ENCODE data around the gene BAHCC1. TPM values are rescaled to one million over a fixed set of nuclear protein-coding genes. Genes with fewer than 3 reads are reported as not detected.

The BAHCC1 gene
- total and polyA plus RNA-seq, 9 of the 15 experiments (the other 6 are each of a cell fraction or from before 2014, with no cell fraction given): 0.14 to 26.9 (median 5.0) TPM

DNA sequence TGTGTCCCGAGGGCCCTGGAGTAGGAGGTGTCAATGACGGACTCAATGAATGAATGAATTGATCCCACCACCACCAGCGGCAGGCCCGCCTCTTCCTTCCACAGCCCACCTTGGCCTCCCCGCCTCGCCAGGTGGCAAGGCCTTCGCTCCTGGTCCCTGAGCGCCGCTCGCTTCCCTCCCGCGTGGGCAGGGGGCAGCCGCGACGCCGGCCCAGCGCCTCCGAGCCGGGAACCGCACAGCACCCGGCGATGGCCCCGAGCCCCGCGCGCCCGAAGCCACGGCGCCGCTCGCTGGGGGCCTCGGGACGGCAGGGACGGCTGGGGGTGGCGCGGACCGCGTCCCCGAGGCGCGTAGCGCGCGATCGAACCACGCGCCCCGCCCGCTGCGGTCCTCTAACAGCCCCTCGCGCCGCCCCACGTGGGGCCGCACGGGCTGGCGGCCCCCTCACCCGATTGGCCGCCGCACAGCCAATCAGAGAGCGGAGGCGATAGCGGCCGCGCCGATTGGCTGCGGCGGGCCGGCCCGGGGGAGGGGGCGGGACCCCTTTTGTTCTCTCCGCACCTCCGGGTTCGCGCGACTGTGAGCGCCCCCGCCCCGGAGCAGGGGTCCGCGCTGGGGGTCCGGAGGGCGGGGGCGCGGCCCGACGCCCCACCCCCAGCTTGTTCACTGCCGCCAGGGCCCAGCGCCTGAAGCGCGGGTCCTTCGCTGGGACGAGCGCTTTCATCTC is 86.0 kb downstream of the BAHCC1 start (continued):
- TF ChIP-seq, protein P1, sequence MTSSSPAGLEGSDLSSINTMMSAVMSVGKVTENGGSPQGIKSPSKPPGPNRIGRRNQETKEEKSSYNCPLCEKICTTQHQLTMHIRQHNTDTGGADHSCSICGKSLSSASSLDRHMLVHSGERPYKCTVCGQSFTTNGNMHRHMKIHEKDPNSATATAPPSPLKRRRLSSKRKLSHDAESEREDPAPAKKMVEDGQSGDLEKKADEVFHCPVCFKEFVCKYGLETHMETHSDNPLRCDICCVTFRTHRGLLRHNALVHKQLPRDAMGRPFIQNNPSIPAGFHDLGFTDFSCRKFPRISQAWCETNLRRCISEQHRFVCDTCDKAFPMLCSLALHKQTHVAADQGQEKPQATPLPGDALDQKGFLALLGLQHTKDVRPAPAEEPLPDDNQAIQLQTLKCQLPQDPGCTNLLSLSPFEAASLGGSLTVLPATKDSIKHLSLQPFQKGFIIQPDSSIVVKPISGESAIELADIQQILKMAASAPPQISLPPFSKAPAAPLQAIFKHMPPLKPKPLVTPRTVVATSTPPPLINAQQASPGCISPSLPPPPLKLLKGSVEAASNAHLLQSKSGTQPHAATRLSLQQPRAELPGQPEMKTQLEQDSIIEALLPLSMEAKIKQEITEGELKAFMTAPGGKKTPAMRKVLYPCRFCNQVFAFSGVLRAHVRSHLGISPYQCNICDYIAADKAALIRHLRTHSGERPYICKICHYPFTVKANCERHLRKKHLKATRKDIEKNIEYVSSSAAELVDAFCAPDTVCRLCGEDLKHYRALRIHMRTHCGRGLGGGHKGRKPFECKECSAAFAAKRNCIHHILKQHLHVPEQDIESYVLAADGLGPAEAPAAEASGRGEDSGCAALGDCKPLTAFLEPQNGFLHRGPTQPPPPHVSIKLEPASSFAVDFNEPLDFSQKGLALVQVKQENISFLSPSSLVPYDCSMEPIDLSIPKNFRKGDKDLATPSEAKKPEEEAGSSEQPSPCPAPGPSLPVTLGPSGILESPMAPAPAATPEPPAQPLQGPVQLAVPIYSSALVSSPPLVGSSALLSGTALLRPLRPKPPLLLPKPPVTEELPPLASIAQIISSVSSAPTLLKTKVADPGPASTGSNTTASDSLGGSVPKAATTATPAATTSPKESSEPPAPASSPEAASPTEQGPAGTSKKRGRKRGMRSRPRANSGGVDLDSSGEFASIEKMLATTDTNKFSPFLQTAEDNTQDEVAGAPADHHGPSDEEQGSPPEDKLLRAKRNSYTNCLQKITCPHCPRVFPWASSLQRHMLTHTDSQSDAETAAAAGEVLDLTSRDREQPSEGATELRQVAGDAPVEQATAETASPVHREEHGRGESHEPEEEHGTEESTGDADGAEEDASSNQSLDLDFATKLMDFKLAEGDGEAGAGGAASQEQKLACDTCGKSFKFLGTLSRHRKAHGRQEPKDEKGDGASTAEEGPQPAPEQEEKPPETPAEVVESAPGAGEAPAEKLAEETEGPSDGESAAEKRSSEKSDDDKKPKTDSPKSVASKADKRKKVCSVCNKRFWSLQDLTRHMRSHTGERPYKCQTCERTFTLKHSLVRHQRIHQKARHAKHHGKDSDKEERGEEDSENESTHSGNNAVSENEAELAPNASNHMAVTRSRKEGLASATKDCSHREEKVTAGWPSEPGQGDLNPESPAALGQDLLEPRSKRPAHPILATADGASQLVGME (CRISPR knock-in tag; IDR thresholded peaks at IDR 0.05): 0 out of 2 replicates have a peak, but pooled peaks have one; percentile 8
- no peak for TF ChIP-seq NR2F6 (CRISPR knock-in tag; IDR thresholded peaks at IDR 0.05)
- no peak for TF ChIP-seq CBFB (CRISPR knock-in tag; IDR thresholded peaks at IDR 0.05)
- TF ChIP-seq, protein P2, sequence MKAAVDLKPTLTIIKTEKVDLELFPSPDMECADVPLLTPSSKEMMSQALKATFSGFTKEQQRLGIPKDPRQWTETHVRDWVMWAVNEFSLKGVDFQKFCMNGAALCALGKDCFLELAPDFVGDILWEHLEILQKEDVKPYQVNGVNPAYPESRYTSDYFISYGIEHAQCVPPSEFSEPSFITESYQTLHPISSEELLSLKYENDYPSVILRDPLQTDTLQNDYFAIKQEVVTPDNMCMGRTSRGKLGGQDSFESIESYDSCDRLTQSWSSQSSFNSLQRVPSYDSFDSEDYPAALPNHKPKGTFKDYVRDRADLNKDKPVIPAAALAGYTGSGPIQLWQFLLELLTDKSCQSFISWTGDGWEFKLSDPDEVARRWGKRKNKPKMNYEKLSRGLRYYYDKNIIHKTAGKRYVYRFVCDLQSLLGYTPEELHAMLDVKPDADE (conservative IDR thresholded peaks at IDR 0.05; ENCODE audit: control insufficient read depth, low read depth, low read length): no peak
- TF ChIP-seq HNRNPL (IDR thresholded peaks at IDR 0.05; ENCODE audit: low read depth, low read length): peak; percentile 60
- TF ChIP-seq, protein P3, sequence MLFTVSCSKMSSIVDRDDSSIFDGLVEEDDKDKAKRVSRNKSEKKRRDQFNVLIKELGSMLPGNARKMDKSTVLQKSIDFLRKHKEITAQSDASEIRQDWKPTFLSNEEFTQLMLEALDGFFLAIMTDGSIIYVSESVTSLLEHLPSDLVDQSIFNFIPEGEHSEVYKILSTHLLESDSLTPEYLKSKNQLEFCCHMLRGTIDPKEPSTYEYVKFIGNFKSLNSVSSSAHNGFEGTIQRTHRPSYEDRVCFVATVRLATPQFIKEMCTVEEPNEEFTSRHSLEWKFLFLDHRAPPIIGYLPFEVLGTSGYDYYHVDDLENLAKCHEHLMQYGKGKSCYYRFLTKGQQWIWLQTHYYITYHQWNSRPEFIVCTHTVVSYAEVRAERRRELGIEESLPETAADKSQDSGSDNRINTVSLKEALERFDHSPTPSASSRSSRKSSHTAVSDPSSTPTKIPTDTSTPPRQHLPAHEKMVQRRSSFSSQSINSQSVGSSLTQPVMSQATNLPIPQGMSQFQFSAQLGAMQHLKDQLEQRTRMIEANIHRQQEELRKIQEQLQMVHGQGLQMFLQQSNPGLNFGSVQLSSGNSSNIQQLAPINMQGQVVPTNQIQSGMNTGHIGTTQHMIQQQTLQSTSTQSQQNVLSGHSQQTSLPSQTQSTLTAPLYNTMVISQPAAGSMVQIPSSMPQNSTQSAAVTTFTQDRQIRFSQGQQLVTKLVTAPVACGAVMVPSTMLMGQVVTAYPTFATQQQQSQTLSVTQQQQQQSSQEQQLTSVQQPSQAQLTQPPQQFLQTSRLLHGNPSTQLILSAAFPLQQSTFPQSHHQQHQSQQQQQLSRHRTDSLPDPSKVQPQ (CRISPR knock-in tag; IDR thresholded peaks at IDR 0.05; ENCODE audit: borderline replicate concordance): peak; percentile 94
- TF ChIP-seq SMAD1 (IDR thresholded peaks at IDR 0.05; ENCODE audit: low read depth, low read length, partially characterized antibody): no peak
- TF ChIP-seq TCF7 (IDR thresholded peaks at IDR 0.05; ENCODE audit: borderline replicate concordance): no peak
- TF ChIP-seq, protein P4, sequence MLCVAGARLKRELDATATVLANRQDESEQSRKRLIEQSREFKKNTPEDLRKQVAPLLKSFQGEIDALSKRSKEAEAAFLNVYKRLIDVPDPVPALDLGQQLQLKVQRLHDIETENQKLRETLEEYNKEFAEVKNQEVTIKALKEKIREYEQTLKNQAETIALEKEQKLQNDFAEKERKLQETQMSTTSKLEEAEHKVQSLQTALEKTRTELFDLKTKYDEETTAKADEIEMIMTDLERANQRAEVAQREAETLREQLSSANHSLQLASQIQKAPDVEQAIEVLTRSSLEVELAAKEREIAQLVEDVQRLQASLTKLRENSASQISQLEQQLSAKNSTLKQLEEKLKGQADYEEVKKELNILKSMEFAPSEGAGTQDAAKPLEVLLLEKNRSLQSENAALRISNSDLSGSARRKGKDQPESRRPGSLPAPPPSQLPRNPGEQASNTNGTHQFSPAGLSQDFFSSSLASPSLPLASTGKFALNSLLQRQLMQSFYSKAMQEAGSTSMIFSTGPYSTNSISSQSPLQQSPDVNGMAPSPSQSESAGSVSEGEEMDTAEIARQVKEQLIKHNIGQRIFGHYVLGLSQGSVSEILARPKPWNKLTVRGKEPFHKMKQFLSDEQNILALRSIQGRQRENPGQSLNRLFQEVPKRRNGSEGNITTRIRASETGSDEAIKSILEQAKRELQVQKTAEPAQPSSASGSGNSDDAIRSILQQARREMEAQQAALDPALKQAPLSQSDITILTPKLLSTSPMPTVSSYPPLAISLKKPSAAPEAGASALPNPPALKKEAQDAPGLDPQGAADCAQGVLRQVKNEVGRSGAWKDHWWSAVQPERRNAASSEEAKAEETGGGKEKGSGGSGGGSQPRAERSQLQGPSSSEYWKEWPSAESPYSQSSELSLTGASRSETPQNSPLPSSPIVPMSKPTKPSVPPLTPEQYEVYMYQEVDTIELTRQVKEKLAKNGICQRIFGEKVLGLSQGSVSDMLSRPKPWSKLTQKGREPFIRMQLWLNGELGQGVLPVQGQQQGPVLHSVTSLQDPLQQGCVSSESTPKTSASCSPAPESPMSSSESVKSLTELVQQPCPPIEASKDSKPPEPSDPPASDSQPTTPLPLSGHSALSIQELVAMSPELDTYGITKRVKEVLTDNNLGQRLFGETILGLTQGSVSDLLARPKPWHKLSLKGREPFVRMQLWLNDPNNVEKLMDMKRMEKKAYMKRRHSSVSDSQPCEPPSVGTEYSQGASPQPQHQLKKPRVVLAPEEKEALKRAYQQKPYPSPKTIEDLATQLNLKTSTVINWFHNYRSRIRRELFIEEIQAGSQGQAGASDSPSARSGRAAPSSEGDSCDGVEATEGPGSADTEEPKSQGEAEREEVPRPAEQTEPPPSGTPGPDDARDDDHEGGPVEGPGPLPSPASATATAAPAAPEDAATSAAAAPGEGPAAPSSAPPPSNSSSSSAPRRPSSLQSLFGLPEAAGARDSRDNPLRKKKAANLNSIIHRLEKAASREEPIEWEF (CRISPR knock-in tag; IDR thresholded peaks at IDR 0.05): no peak
- TF ChIP-seq ZKSCAN1 (IDR thresholded peaks at IDR 0.05; ENCODE audit: low read depth, low read length): no peak
- no peak for TF ChIP-seq ZNF324 (CRISPR knock-in tag; IDR thresholded peaks at IDR 0.05)
- TF ChIP-seq E2F3 (CRISPR knock-in tag; IDR thresholded peaks at IDR 0.05): peak; percentile 74
